Islet precursor cell (in vitro differentiated cells): ENCODE data around the gene ITGB6.
A peak's percentile ranks its signal among the peaks of the same experiment; 100 is the strongest.

Experiments used
- DNase-seq: peaks from one replicate; pipeline ENCODE4 v3.0.0-alpha.2; 2018

The ITGB6 gene

DNA sequence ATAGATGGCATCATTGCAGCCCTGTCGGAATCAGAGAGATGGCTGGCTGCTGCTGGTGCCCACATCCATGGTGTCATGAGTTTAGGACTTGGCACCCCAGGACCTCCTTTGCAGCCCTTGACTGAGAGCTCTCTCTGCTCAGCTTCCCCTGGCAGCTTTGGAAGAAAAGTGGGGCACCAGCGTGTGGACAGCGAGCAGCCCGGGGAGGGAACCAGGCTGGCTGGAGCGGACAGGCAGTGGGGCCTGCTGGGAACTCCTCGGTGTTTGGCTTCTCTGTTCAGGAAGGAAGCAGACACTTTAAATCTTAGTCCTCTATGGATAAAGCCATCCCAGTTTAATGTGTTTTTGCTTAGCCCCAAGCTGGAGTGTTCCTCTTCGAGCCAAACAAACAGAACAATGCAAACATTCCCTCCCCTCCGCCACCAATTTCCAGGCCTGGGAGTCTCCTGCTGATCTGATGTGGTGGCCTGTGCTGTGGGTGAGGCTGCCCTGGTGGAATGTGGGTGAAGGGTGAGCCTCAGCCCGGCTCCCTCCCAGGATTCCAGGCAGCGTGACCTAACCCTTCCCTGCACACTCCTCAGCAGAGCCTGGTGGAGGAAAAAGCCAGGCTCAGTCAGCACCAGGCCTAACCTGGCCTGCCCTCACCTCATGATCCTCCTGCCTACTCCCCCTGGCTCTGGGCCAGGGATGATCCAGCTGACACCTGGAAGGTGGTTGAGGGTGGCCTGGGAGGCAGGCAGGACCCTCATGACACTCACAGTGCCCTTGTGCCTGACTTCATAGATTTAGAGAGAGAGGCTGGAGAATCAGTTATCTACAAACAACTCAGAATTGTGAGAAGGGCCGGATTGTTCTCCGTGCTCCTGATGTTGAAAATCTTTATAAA is 21.6 kb upstream of the ITGB6 start:
- peak; percentile 95 for DNase-seq

DNA sequence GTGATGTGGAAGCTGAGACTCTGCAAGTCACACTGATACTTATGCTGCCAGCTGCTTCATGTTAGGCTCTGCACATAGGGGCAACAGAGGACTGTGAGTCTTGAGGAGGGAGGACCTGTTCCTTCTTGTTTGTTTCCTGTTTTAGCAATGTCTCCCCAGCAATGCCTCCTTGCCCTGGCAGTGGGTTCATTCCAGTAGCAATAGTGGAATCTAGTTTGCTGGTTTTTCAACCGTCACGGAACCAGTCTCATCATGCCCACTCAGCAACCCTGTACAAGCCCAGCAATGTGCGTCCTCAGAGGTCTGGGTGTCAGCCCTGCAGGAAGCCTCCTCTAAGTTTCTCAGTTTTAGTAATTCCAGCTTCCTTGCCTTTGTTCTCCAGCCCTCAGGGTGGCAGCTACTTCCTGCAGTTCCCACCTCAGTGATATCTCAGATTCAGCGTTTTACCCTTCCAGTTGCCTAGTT is 20.5 kb upstream of the ITGB6 start:
- DNase-seq = peak; percentile 51

DNA sequence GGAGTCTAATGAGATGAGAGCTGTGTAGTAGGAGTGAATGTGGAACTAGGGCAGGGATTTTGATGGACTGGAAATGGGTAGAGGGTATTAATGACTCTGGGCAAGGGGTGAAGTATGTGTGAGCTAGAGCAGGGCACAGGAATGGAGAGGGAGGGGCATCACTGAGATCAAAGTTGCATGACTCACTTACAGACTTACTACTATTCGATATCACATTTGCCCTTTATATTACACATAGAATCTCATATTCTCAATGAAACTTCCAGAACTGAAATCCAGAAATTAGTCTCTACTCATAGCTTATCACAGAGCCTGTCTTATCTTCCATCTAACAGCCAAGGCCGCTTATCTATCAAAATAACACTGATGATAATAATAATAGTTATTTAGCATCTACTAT is 20.0 kb upstream of the ITGB6 start:
- DNase-seq = no peak

DNA sequence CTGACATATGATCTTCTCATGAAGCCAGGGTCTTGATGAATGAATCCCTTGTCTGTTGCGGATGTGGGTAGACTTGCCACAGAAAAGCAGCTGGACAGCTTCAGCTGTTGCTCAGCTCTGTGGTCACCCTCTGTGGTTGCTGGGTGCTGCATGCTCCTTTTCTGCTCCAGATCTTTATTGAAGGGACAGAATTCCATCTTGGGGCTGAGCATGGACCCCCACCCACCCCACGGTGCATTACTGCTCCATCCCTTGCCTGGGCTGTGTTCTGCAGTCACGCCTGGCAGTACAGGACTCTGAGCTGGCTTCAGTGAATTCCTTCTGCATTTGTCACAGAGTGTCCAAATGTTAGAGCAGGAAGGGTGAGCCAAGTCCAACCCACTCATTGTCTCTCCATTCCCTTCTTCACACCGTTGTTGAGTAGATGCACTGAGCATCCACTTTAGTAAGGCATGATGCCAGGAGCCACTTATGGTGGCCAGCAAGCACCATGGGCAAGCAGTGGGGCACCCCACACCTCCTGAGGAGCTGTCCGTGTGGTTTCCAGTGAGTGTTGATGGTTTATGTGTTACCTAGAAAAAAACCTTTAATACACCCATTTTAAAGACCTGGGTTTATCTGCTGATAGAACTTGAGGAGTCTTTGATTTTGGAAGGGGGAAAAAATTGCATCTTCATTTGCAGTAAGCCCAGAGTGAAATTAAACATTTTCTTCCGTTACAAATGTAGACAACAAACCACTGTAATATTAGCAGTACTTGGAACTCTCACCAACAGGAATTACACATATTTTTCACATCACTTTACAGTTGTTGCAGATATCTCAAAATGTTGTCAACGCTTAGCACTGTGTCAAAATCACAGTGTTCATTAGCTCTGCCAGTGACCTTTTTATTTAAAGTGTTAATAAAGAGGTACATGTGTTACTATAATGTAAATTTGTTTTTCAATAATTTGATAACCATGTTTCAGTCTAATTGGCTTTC is 14.7 kb upstream of the ITGB6 start:
- peak; percentile 98 for DNase-seq

DNA sequence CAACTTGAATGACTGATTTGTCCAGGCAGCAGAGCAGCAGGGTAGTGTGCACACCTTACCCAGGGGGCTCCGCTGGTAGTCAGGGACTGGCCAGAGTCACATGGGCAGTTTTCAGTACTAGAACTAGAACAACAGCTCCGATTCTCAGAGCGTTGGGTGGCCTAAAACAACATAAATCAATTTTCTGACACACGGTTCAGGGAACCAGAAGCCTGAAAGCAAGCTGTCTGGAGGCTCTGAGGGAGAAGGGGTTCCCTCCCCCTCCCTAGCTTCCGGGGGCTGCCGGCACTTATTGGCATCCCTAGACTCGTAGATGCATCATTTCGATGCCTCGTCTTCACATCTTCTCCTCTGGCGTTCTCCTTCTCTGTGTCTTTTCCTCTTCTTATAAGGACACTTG is 13.4 kb upstream of the ITGB6 start:
- no peak for DNase-seq

DNA sequence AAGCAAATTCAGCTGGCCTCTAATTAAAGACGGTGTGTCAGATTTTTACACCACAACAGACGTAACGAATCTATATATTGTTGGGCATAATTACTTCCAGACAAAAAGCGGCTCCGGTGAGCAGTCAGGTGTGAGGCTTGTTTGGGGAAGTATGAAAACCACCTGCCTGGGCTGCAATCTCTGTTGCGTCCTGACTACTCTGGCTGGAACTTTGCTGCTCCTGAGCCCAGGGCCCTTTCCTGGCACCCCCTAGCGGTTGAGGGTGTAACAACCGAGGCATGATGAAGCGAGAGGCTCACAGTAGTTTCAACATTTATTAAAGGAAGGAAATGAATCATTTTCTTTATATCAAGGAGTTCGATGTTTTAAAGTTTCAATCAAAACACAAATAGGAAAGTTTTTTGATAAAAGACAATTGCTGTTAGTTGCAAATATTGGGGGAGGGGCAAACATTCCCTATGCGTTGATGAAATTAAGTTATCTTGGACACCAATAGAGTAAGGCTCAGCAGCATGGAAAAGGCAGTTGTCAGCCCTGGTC is 10.6 kb upstream of the ITGB6 start:
- peak; percentile 90 for DNase-seq

DNA sequence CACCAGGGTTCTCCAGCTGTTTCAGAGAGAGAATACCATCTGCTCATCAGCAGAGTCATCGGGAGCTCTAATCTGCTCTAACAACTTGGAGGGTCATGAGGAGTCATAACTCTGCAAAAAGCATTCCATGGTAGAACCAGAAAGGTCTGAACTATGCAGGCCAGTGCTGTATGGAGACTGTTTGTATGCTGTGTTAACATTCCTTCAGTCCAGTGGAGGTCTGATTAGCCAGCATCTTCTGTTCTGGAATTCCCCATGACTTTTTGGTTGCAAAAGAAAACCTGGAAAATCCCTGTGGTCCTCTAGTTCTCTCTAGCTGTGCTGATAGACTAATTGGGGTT is 9.4 kb upstream of the ITGB6 start:
- DNase-seq = peak; percentile 85

DNA sequence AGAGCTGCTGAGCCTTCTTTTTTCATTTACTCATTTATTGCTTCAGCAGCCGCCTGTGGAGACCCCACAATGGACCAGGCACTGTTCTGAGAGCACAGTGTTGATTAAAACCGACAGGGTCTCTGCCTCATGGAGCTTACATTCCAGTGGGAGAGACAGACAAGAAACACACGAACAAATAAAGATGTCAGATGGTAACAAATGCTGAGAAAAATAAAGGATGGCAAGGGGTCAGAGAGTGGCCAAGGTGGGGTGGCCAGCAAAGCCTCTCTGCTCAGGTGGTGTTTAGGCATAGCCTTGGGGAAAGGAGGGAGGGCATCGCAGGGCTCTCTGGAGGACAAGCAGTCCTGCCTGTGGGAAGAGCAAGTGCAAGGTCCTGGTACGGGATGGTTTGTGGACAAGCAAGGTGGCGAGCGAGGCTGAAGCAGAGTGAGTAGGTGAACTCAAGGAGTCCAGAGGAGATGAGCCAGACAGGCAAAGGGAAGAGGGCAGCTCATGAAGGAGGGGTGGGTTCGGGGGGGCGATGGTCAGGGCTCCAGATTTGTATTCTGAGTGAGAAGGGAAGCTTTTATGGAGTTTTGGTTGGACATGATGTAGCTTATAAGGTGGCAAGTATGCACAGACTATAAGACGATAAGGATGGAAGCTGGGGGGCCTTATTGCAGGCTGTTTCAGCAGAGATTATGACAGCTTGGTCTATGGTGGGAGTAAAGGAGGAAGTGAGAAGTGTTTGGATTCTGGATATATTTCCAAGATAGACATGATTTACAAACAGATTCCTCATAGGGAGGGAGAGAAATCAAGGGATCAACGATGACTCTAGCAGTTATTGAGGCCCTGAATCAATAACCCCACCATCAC is 8.8 kb upstream of the ITGB6 start:
- peak; percentile 52 for DNase-seq

DNA sequence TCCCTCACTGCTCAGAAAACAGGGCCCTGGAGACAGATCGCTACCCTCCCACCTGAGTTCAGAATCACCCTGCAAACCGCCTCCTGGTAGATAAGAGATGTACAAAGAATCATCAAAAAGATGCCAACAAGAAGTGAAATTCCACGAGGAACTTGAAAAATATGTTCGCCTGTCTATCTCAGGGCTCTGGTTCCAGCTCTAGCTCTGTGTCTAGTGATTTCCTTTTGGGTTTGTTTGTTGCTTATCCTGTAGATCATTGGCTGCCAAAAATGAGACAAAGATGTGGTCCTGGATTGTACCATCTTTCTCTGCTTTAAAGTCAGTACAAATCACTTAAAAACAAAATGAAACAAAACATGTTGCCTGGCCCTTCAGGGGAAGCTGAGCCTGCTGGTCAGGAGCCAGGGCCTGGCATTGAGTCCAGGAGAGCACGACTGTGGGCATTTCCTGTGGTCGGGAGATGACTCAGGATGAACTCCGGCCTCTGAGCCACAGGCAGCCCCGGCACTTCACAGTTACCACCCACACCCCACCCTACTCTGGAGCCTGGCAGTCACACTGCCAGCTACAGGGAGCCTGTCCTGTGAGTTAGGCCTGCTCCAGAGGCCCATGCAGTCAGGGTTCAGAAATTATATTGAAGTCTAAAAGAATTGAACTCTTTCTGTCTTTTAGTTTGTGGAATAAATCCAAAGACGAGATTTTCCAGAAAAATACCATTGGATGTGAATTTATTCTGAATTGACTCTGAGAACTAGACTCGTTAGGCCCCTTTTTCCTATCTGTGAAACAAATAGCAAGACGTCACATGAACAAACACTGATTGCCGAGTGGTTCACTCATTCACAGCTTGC is 8.0 kb upstream of the ITGB6 start:
- peak; percentile 92 for DNase-seq

DNA sequence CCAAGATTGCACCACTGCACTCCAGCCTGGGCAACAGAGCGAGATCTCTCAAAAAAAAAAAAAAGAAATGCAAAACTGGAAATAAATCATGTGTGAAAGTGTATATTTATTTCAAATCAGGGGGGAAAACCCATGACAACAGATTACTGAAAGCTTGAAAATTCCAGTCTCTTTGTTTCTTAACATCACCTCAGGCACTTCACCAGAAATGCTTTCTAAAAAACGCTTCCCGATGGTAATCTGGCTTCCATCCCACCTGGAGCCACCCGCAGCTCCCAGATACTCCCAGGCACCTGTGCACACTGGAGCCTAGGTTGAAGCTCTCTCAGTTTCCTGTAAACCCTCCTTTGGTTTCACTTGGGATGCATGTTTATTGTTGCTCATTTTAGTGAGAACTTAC is 7.2 kb upstream of the ITGB6 start:
- DNase-seq = peak; percentile 57

DNA sequence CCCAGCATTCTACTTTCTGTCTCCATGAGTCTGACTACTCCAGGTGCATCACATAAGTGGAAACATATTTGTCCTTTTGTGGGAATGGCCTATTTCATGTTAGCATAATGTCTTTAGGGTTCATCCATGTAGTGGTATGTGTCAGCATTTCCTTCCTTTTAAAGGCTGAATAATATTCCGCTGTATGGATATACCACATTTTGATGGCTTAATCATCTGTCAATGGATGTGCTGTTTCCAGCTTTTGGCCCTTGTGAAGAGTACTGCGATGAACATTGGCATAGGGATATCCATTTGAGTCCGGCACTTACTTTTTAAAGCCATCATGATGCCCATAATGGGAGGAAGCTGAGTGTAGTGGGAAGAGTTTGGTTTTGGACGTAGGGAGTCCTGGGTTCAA is 6.4 kb upstream of the ITGB6 start:
- no peak for DNase-seq

DNA sequence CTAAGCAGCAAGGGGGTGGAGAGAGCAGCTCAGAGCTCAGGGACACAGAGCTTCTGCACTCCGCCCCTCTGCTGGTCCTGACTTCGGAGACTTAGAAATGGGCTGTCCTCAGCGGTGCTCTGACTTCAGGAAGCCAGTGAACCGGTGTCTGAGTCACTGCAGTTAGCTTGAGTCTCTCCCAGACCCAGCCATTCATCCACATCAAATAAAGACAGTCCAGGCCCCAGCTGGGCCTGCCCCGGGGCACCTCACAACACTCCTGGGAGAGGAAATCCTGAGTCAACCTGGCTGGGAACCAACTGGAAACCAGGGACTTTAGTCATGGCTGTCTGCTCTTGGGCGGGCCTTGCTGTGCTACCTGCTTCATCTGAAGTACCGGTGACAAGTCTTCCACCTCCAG is 5.4 kb upstream of the ITGB6 start:
- DNase-seq = peak; percentile 100

DNA sequence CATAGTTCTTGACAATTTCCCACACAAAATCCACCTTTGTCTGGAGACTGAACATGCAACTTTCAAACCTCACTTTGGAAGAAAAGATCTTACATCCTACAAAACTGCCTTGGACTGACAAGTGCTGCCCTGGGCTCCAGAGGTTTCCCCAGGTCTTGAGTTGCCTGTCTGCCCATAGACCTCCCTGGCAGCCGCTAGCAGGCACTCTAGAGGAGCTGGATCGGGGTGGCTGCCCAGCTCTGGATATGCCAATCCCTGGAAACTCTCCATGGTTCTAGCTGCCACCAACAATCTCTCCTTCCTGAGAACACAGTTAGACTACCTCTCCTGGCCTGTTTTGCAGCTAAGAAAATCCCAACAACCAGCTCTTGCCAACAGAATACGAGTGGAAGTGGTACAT is 3.4 kb upstream of the ITGB6 start:
- DNase-seq = peak; percentile 38

DNA sequence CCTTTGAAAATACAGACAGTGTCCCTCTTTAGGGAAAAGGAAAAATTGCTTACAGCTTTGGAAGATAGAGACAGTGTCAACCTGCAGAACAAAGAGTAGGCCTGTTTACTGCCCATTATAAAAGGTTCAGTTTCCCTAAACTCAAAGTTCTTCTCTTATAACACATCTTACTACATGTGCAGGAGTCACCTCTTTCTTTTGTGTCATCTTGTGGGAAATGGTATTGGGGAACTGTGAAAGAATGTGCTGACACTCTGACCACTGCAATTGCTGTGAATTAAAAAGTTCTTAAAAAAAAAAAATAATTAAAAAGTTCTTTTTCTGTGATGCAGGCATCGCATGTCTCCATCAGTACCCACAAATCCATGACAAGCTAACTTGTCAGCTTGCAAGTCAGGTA is 2.9 kb upstream of the ITGB6 start:
- DNase-seq = no peak

DNA sequence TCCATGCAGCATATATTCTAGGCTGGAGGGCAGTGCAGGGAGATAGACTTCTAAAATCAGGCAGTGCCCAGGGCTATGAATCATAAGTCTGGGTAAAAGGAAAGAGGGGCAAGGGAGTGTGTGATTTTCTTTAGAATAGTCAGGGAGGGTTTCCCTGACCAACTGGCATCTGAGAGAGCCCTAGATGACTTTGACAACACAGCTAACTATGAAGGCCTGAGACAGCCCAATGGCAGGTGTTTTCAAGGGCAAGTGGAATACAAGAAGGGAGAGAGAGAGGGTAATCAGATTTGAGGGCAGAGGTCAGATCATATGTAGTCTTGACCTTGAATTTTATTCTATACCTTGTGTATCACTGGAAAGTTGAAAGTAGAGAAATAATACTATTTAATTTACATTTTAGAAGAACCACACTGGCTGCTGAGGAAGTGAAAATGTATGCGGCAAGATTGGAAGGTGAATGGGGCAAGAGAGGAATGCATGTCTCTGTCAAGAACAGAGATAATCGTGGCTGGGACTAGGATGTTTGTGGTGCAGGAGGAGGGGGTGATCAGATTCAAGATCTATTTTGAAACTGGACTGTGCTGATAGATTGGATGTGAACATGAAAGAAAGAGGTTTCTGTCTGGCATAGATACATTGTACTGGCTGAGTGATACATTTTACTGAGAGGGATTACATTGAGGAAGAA is 1.9 kb upstream of the ITGB6 start:
- DNase-seq = peak; percentile 41

DNA sequence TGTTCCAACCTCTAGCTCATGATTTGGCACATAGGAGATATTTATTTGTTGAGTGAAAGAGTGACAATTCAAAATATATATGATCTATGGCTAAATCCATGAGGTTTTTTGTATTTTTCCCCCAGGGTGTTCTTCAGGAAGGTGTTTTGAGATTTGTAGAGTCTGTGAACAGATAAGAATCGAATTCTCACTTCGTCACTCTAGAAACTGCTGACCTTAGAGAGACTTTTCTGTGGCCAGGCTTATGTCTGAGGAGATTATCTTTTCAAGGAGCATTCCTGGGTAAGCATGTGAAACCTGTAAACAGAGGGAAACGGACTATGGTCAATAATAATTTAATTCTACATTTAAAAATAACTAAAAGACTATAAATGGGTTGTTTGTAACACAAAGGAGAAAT is 849 bp upstream of the ITGB6 start:
- no peak for DNase-seq

DNA sequence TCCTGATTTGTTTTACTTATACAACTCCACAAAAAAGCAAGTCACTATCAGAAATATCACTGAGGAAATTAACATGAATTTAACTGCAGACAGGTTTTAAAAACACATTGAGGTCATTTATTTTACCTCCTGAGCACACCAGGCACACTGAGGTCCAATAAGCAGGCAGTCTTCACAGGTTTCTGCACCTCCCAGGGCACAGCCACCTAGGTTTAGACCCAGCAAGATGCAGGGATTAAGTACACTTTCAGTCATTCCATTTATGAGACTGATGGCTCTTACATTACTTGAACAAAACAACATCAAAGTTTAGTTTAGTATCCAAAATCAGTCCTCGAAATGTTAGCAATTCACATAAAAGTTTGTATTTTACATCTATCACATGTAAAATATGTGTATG is 1.0 kb downstream of the ITGB6 start:
- DNase-seq = no peak

DNA sequence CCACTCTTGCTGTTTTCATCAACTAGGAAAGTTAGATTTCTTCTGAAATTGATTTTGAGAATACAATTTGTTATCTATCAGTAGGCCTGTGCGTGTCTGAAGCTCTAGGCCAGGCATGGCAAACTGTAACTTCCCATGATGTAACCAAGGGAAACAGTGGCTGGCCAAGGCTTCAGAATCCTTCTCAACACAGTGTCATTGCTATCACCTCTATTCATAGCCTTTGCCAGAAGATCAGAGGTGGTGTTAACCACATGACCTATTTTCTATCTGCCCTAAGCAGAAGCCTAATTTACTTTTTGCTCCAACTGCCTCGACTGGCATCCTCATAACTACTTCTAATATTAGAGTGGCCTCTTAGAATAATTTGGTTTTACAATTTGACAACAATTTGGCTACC is 2.5 kb downstream of the ITGB6 start:
- DNase-seq = no peak

DNA sequence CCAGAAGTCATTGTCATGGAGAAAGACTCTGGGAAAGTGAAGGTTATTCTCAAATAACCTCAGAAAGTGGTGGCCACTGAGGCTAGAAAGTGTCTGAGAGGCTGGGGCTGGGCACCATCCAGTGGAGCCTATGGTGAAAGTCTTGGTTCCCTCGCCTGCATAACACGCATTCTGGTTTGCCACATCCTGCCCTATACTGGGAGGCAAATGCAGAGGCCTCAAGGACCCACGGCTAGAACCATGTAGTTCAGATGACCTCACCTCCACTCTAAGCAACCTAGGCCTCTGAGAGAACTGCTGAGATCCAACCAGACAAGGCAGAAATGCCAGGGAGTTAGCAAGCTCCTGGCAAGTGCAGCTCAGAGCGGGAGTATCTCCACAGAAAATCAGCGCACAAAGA is 5.1 kb downstream of the ITGB6 start:
- DNase-seq = peak; percentile 69

DNA sequence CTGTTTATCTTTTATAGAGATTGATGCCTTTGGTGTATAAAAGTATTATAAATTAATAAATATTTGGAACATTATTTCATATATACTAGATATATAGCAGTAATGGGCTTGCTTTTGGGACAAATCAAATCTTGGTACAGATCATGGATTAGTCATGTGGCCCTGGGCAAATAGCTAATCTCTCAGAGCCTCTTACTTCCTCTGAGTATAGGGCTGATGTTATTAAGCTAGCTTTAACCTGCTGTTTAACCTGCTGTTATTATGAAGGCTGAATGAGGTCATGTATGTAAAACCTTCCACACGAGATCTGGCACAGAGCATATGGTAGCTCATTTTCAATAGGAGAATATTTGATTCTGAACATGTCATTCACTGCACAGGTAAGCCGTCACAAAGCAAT is 5.7 kb downstream of the ITGB6 start:
- DNase-seq = no peak
